Neural crest cell (in vitro differentiated cells): ENCODE measurements around the gene TOB2. TPM values are rescaled to one million over a fixed set of nuclear protein-coding genes. Genes with fewer than 3 reads are reported as not detected.

Experiments
- DNase-seq: peaks from one replicate; pipeline ENCODE4 v3.0.0; 2021; ENCODE audit warnings: low read depth, mixed read lengths, low spot score
- H3K27ac Mint-ChIP-seq: one replicate; pipeline ENCODE4 v1.8.0; 2021; ENCODE audit warnings: mild to moderate bottlenecking, mixed read lengths; ENCODE audit not compliant: unreplicated experiment
- H3K27me3 Mint-ChIP-seq: 2 replicates; pipeline ENCODE4 v1.8.0; 2021; ENCODE audit warnings: low read depth, mild to moderate bottlenecking, mixed read lengths
- H3K36me3 Mint-ChIP-seq: 2 replicates; pipeline ENCODE4 v1.8.0; 2021; ENCODE audit warnings: low read depth, mild to moderate bottlenecking, mixed read lengths
- H3K4me1 Mint-ChIP-seq: 2 replicates; pipeline ENCODE4 v1.8.0; 2021; ENCODE audit warnings: mixed read lengths
- H3K4me3 Mint-ChIP-seq: one replicate; pipeline ENCODE4 v1.8.0; 2021; ENCODE audit warnings: mild to moderate bottlenecking, mixed read lengths
- H3K9me3 Mint-ChIP-seq: 2 replicates; pipeline ENCODE4 v1.8.0; 2021; ENCODE audit warnings: mixed read lengths
- long read RNA-seq: library from polyadenylated mRNA; unstranded; transcript quantifications from one replicate; pipeline ENCODE4 v2.0.0, GENCODE V29; 2020
- total RNA-seq: library from RNA; stranded (reverse); gene quantifications from 2 replicates; pipeline ENCODE4 v1.2.1, GENCODE V29; 2021
- TF ChIP-seq, protein P1 (sequence below): fragments of 200-600 bp; sonication (generic); conservative IDR thresholded peaks from 2 replicates; pipeline ENCODE4 v1.5.0; 2021; ENCODE audit warnings: antibody characterized with exemption, mild to moderate bottlenecking

Gene TOB2
- total RNA-seq = 47.7 and 50.8 TPM in 2 replicates
- long read RNA-seq, partial matches to known transcripts = 0 of 15 reads
- long read RNA-seq, other reads (novel, unspliced or antisense) = 15 of 15 reads

GRCh38 chr22:41446639-41447434 is at the start of gene TOB2:
TSS of gene TOB2 (minus strand) at chr22:41446801. CDS start at chr22:41437345, 9,456 bp downstream.
- H3K27ac Mint-ChIP-seq = peak within 1 kb of the TSS; percentile 99
- peaks cover 4% of the 10 kb centered on the region for H3K36me3 Mint-ChIP-seq
- H3K4me1 Mint-ChIP-seq = peaks cover 47% of the 10 kb centered on the region
- DNase-seq = peak; percentile 96
- H3K9me3 Mint-ChIP-seq = no peaks in the 10 kb centered on the region
- TF ChIP-seq, protein P1, sequence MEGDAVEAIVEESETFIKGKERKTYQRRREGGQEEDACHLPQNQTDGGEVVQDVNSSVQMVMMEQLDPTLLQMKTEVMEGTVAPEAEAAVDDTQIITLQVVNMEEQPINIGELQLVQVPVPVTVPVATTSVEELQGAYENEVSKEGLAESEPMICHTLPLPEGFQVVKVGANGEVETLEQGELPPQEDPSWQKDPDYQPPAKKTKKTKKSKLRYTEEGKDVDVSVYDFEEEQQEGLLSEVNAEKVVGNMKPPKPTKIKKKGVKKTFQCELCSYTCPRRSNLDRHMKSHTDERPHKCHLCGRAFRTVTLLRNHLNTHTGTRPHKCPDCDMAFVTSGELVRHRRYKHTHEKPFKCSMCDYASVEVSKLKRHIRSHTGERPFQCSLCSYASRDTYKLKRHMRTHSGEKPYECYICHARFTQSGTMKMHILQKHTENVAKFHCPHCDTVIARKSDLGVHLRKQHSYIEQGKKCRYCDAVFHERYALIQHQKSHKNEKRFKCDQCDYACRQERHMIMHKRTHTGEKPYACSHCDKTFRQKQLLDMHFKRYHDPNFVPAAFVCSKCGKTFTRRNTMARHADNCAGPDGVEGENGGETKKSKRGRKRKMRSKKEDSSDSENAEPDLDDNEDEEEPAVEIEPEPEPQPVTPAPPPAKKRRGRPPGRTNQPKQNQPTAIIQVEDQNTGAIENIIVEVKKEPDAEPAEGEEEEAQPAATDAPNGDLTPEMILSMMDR = no peak
- H3K27me3 Mint-ChIP-seq = peaks cover 26% of the 10 kb centered on the region
- H3K4me3 Mint-ChIP-seq = peak within 1 kb of the TSS; percentile 98

DNA sequence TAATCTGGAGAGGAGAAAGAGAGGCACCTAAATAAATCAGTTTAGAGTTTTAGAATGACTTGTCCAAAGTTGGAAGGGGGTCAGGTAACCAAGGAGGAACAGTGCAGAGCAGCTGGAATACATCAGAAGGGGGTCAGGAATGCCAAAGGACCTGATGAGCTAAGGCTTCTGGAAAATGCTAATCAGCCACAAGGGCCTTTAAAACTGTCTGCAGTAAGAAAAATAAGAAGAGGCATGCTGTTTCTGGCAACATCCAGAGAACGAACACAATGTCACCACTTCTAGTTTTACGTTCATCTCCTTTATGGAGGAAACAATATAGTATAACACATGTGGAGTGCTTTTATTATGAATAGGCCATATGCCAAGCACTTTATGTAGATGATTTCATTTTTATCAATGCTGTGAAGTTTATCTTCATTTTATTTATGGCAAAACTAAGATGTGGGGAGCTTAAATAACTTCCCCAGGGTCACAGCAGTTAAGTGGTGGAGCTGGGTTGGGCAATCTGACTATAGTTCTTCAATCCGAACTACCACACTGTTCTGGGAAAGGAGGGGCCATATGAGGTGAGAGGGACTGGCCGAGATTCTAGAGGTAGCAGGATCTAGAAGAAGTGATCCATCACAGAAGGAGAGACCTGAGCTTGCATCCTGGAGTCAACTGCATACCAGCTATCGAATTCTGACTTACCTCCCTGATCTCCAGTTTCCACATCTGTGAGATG is 44.9 kb upstream of the TOB2 start:
- Mint-ChIP-seq H3K4me3 (no peak overlapping the region), H3K9me3 (no peaks in the 10 kb centered on the region), H3K27me3 (no peaks in the 10 kb centered on the region), H3K27ac (no peak overlapping the region), H3K36me3 (no peaks in the 10 kb centered on the region), H3K4me1 (no peaks in the 10 kb centered on the region)
- TF ChIP-seq, protein P1 = no peak
- no peak for DNase-seq

GRCh38 chr22:41488596-41489385 is 42.2 kb upstream of the TOB2 start:
- TF ChIP-seq, protein P1 = no peak
- DNase-seq = no peak
- H3K4me3 Mint-ChIP-seq = no peak overlapping the region
- no peak overlapping the region for H3K27ac Mint-ChIP-seq
- no peaks in the 10 kb centered on the region for H3K36me3 Mint-ChIP-seq
- H3K4me1 Mint-ChIP-seq = peaks cover 5% of the 10 kb centered on the region
- H3K27me3 Mint-ChIP-seq = no peaks in the 10 kb centered on the region
- H3K9me3 Mint-ChIP-seq = no peaks in the 10 kb centered on the region

GRCh38 chr22:41488076-41488475 is 41.5 kb upstream of the TOB2 start:
- no peaks in the 10 kb centered on the region for H3K36me3 Mint-ChIP-seq

More at GRCh38 chr22:41488076-41488475, 41.5 kb upstream of the TOB2 start:
- Mint-ChIP-seq H3K27ac (no peak overlapping the region), H3K27me3 (no peaks in the 10 kb centered on the region), H3K4me3 (no peak overlapping the region), H3K4me1 (peaks cover 5% of the 10 kb centered on the region), H3K9me3 (no peaks in the 10 kb centered on the region)
- no peak for DNase-seq
- TF ChIP-seq, protein P1 = no peak
